PC-9 (cell line): ENCODE data around the gene FBN1. TPM values are rescaled to one million over a fixed set of nuclear protein-coding genes. Genes with fewer than 3 reads are reported as not detected.

Source experiments
- BruUV-seq: library from RNA; stranded (reverse); fragments of 400-500 nt; replicated peaks from 2 replicates; lab custom pipeline; 2021; lab: Mats Ljungman, UMichigan
- CTCF ChIA-PET: fragments of 300-600 bp; sonication (Branson Sonifier 250); formaldehyde crosslinking; loops from one replicate; lab custom pipeline; 2022; ENCODE audit warnings: antibody characterized with exemption; lab: Charles Lee
- POLR2A ChIA-PET: fragments of 300-600 bp; sonication (Branson Sonifier 250); formaldehyde crosslinking; loops from one replicate; lab custom pipeline; 2022; ENCODE audit warnings: antibody characterized with exemption; ENCODE audit not compliant: unreplicated experiment; lab: Charles Lee
- DNase-seq, 2 experiments: peaks; one replicate each; pipeline versions ENCODE4 v3.0.0 to v3.0.0-alpha.2; 2015 to 2022; ENCODE audit warnings: mixed read lengths in 1 of 2
- H2AFZ ChIP-seq: fragments of 200-600 bp; sonication (generic); 2 replicates; pipeline ENCODE4 v1.8.1; 2017; ENCODE audit warnings: antibody characterized with exemption
- H3F3A ChIP-seq: fragments of 200-600 bp; sonication (generic); 2 replicates; pipeline ENCODE4 v1.8.1; 2017; ENCODE audit warnings: antibody characterized with exemption, mild to moderate bottlenecking, low read depth; ENCODE audit not compliant: insufficient read depth
- H3K27ac ChIP-seq: fragments of 200-600 bp; sonication (generic); 2 replicates; pipeline ENCODE4 v1.6.1; 2016; ENCODE audit warnings: mixed run types
- H3K27me3 ChIP-seq: fragments of 200-600 bp; sonication (generic); 2 replicates; pipeline ENCODE4 v1.6.1; 2016; ENCODE audit warnings: low read depth, mixed run types; ENCODE audit not compliant: insufficient read depth
- H3K36me3 ChIP-seq: fragments of 200-600 bp; sonication (generic); 2 replicates; pipeline ENCODE4 v1.6.1; 2016; ENCODE audit warnings: low read depth, mixed run types
- H3K4me1 ChIP-seq: fragments of 200-600 bp; sonication (generic); replicated peaks from 2 replicates; pipeline ENCODE4 v1.6.1; 2016; ENCODE audit warnings: mixed run types; ENCODE audit not compliant: insufficient read depth
- H3K4me2 ChIP-seq: fragments of 200-600 bp; sonication (generic); 2 replicates; pipeline ENCODE4 v1.6.1; 2017; ENCODE audit warnings: mixed run types
- H3K4me3 ChIP-seq: fragments of 200-600 bp; sonication (generic); 2 replicates; pipeline ENCODE4 v1.6.1; 2016; ENCODE audit warnings: mixed run types
- H3K79me2 ChIP-seq: fragments of 200-600 bp; sonication (generic); 2 replicates; pipeline ENCODE4 v1.6.1; 2017; ENCODE audit warnings: low read depth, mixed run types
- H3K9me2 ChIP-seq: fragments of 200-600 bp; sonication (generic); 2 replicates; pipeline ENCODE4 v1.8.1; 2017; ENCODE audit warnings: mild to moderate bottlenecking; ENCODE audit not compliant: insufficient read depth
- H3K9me3 ChIP-seq: fragments of 200-600 bp; sonication (generic); 2 replicates; pipeline ENCODE4 v1.8.1; 2016; ENCODE audit warnings: low read depth; ENCODE audit not compliant: insufficient read depth
- H4K20me1 ChIP-seq: fragments of 200-600 bp; sonication (generic); 2 replicates; pipeline ENCODE4 v1.8.1; 2017; ENCODE audit not compliant: insufficient read depth
- CTCF ChIP-seq: fragments of 200-600 bp; sonication (generic); conservative IDR thresholded peaks from 2 replicates; pipeline ENCODE4 v1.6.1; 2017; ENCODE audit warnings: mixed run types, antibody characterized with exemption, mild to moderate bottlenecking, moderate library complexity
- EZH2 ChIP-seq: fragments of 200-600 bp; sonication (generic); IDR thresholded peaks from 2 replicates; pipeline ENCODE4 v1.8.0; 2017; ENCODE audit warnings: antibody characterized with exemption, low read depth
- intact Hi-C: fragments of 100-400 bp; cut with micrococcal nuclease; formaldehyde crosslinking; loops from one replicate; pipeline ENCODE4 v1.10.0; 2022; ENCODE audit not compliant: unreplicated experiment
- total RNA-seq: library from RNA; stranded (reverse); gene quantifications from 2 replicates; pipeline ENCODE4 v1.2.3, GENCODE V29; 2021

The FBN1 gene
- total RNA-seq, 1 experiment from 2014 or later: 1.3 TPM

DNA sequence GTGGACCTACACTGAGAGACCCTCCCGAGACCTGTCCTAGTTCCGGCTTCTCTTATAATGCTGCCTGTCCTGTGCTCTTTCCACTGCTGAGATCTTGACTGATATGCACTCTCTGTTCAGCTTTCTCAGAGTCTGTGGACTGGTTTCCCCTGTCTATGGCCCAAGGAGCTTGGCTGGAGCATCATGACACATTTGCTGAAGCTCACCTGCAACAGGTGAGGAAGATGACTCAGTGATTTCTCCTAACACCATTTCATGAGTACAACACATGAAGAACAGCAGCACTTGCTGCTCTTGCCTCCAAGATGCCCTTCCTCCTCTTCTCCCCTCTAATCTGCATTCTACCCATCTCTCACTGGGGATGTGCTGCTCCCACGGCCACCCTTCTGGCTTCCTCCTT, 222.2 kb downstream of the FBN1 start:
- Histone ChIP-seq H3K4me2 (no peak overlapping the region), H2AFZ (no peak overlapping the region), H4K20me1 (no peaks in the 10 kb centered on the region), H3K9me2 (no peaks in the 10 kb centered on the region), H3K36me3 (no peaks in the 10 kb centered on the region), H3F3A (no peaks in the 10 kb centered on the region), H3K9me3 (no peaks in the 10 kb centered on the region), H3K27ac (no peak overlapping the region), H3K27me3 (no peaks in the 10 kb centered on the region), H3K4me1 (peaks cover 9% of the 10 kb centered on the region; the same call in 1 of the 2 replicates), H3K4me3 (no peak overlapping the region), H3K79me2 (no peaks in the 10 kb centered on the region)
- no peak for TF ChIP-seq CTCF
- no peak for TF ChIP-seq EZH2
- ChIA-PET CTCF (no interaction called here), POLR2A (interaction anchor here (0.6 kb wide), 1 partner anchor 81 kb away, joined by 16 read pairs; no protein-coding TSS in a partner anchor)
- intact Hi-C loops: no loop called here
- BruUV-seq: no TSS peak
- no peak for DNase-seq

DNA sequence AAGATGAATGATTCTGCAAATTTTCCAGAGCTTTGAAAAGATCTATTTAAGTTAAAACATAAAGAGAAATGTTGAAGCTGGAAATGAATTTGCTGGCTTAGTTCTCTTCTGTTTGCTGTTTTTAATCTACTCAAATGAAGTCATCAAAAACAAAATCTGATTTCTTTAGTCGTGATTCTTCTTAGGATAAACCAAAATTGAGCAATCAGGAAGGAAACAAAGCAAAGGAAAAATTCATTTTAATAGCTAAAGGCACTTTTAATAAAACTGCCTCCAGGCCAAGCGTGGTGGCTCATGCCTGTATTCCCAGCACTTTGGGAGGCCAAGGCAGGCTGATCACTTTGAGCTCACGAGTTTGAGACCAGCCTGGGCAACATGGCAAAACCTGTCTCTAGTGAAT, 223.1 kb downstream of the FBN1 start:
- intact Hi-C loops: no loop called here

DNA sequence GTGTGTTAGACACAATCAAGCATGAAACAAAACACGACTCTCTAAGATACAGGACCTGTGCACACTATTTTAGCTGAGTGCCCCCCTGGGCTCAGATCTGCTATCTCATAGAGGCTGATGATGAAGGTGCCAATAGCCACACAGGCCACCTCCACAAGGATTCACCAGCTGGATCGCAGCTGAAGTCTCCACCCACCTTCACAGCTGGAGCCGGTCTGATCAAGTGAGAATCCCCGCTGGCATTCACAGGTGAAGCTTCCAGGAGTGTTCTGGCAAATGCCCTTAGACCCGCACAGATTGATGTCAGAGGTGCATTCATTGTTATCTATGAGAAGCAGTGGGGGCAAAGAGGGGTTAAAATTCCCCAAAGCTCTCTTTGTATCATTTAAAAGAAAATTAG, 224.1 kb downstream of the FBN1 start:
- DNase-seq: no peak
- Histone ChIP-seq H3K79me2 (no peaks in the 10 kb centered on the region), H3K27me3 (no peaks in the 10 kb centered on the region), H3F3A (no peaks in the 10 kb centered on the region), H2AFZ (no peak overlapping the region), H3K4me3 (no peak overlapping the region), H3K4me2 (no peak overlapping the region), H3K9me3 (no peaks in the 10 kb centered on the region), H3K4me1 (peaks cover 9% of the 10 kb centered on the region; the same call in 1 of the 2 replicates), H3K36me3 (no peaks in the 10 kb centered on the region), H3K27ac (no peak overlapping the region), H3K9me2 (no peaks in the 10 kb centered on the region), H4K20me1 (no peaks in the 10 kb centered on the region)
- no peak for TF ChIP-seq EZH2
- TF ChIP-seq CTCF: no peak
- CTCF ChIA-PET: no interaction called here
- no TSS peak for BruUV-seq
- intact Hi-C loops: no loop called here
- POLR2A ChIA-PET: no interaction called here

More for the DNA sequence above, 223.1 kb downstream of the FBN1 start:
- Histone ChIP-seq H3K9me3 (no peaks in the 10 kb centered on the region), H3K27ac (no peak overlapping the region), H3K9me2 (no peaks in the 10 kb centered on the region), H3K27me3 (no peaks in the 10 kb centered on the region), H3F3A (no peaks in the 10 kb centered on the region), H3K4me1 (peaks cover 9% of the 10 kb centered on the region; the same call in 1 of the 2 replicates), H3K79me2 (no peaks in the 10 kb centered on the region), H2AFZ (no peak overlapping the region), H3K4me3 (no peak overlapping the region), H4K20me1 (no peaks in the 10 kb centered on the region), H3K36me3 (no peaks in the 10 kb centered on the region), H3K4me2 (no peak overlapping the region)
- BruUV-seq: no TSS peak
- ChIA-PET CTCF (no interaction called here), POLR2A (no interaction called here)
- no peak for DNase-seq
- TF ChIP-seq EZH2 (no peak), CTCF (no peak)
